ENCODE results near the gene SCAMP1. TPM values are rescaled to one million over a fixed set of nuclear protein-coding genes. Genes with fewer than 3 reads are reported as not detected.

SCAMP1 gene
- total RNA-seq, 2 experiments from 2014 or later: 13.6 to 14.8 TPM

DNA sequence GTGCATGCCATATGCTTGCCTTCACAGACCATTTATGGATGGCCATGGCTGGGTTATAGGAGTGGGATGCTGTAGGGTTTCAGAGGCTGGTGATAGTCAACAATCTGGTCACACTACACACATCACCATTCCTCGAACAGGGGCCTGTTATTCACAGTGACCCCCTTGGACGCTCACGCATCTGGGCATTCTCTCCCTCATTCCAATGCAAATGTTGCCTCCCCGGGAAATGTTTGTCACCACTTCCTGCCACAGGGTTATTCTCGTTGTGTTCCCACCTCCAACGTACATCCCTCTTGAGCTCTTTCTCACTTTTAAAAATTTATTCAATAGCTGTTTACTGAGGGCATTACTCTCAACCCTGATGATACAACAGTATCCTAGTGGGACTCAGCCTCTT is 135.4 kb downstream of the SCAMP1 start:
- ChIA-PET POLR2A (interaction anchor here (1.0 kb wide), 1 partner anchor 12 kb away, joined by 3 read pairs; no protein-coding TSS in a partner anchor), CTCF (interaction anchor here (1.1 kb wide), 1 partner anchor 529 kb away, joined by 3 read pairs; no protein-coding TSS in a partner anchor)
- Mint-ChIP-seq H3K36me3 (ENCODE audit: low read depth) (no peaks in the 10 kb centered on the region), H3K4me3 (no peak overlapping the region), H3K4me1 (ENCODE audit: low read depth) (no peaks in the 10 kb centered on the region), H3K27ac (no peak overlapping the region), H3K9me3 (no peaks in the 10 kb centered on the region), H3K27me3 (peaks cover 26% of the 10 kb centered on the region)
- TF ChIP-seq, protein P1, sequence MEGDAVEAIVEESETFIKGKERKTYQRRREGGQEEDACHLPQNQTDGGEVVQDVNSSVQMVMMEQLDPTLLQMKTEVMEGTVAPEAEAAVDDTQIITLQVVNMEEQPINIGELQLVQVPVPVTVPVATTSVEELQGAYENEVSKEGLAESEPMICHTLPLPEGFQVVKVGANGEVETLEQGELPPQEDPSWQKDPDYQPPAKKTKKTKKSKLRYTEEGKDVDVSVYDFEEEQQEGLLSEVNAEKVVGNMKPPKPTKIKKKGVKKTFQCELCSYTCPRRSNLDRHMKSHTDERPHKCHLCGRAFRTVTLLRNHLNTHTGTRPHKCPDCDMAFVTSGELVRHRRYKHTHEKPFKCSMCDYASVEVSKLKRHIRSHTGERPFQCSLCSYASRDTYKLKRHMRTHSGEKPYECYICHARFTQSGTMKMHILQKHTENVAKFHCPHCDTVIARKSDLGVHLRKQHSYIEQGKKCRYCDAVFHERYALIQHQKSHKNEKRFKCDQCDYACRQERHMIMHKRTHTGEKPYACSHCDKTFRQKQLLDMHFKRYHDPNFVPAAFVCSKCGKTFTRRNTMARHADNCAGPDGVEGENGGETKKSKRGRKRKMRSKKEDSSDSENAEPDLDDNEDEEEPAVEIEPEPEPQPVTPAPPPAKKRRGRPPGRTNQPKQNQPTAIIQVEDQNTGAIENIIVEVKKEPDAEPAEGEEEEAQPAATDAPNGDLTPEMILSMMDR (IDR thresholded peaks at IDR 0.05): no peak
- ATAC-seq (no peak), DNase-seq (no peak)
- intact Hi-C loops (cut with micrococcal nuclease): no loop called here

DNA sequence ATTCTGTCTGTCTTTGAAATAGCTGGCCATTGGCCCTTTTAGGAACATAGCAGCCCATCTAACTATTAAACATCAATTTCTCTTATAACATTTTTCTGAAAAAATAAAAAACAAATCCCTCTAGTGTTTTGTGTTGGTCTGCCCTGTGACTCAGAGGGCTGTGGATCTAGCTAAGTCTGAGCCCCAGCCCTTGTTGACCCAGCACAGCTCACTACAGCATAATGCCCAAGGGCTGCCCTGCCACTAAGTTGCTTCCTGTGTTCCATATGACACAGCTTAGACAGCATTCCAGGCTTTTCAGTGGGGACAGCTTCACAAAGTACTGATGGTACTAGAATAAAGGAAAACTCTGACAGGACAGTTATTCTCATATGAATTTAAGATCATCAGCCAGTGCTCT is 136.0 kb downstream of the SCAMP1 start:
- Mint-ChIP-seq H3K9me3 (no peaks in the 10 kb centered on the region), H3K27ac (no peak overlapping the region), H3K27me3 (peaks cover 29% of the 10 kb centered on the region), H3K4me1 (ENCODE audit: low read depth) (no peaks in the 10 kb centered on the region), H3K36me3 (ENCODE audit: low read depth) (no peaks in the 10 kb centered on the region), H3K4me3 (no peak overlapping the region)
- POLR2A ChIA-PET: interaction anchor here (1.0 kb wide), 1 partner anchor 11 kb away, joined by 3 read pairs; no protein-coding TSS in a partner anchor
- intact Hi-C loops (cut with micrococcal nuclease): no loop called here
- DNase-seq (no peak), ATAC-seq (no peak)
- CTCF ChIA-PET: no interaction called here
- TF ChIP-seq, protein P1 (IDR thresholded peaks at IDR 0.05): no peak

DNA sequence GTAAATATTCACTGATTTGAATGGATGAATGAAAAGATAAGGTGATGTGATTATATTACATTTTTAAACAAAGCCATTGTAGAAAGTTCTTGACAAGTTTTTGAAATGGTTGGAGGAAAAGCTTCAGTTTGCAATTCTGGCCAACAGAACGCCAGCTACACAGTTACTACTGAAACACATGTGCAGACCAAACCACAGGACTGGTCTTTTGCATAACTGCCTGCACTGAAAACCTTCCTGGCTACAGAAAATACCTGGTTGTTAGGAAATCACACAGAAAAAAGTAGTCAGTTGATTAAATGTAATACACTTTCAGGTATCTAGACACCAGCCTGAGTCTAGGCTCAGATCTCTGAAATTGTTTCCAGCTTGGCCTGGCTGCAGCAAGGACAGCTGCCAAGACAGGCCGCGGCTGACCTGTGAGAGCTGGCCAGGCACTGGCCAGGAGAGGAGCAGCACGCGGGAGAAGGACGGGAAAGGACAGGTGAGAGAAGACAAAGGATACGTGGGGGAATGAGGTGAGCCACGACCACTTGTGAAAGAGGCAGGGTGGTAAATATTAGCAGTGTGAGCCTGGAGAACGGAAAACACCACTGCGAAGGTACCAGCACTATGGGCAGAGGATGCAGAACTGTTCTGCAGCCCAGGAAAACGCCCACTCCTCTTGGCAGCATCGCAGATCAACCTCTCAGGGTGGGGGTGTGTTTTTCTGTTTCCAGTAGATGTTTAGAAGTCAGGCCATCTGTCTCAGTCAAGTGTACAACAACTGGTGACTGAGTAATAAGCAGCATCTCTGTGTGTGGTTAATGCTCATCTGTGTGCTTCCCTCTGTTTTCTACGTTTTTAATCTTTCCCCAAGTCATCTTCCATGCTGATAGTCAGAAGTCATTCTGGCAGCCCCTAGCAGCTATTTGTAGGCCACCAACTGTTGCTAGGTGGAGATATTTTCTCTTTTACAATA is 137.4 kb downstream of the SCAMP1 start:
- peaks cover 37% of the 10 kb centered on the region for H3K27me3 Mint-ChIP-seq
- no peak overlapping the region for H3K27ac Mint-ChIP-seq
- ATAC-seq (no peak), DNase-seq (no peak)
- TF ChIP-seq, protein P1 (IDR thresholded peaks at IDR 0.05): no peak
- H3K4me1 Mint-ChIP-seq (ENCODE audit: low read depth): no peaks in the 10 kb centered on the region
- CTCF ChIA-PET: no interaction called here
- no peaks in the 10 kb centered on the region for H3K36me3 Mint-ChIP-seq (ENCODE audit: low read depth)
- POLR2A ChIA-PET: no interaction called here
- intact Hi-C loops (cut with micrococcal nuclease): no loop called here
- H3K9me3 Mint-ChIP-seq: no peaks in the 10 kb centered on the region
- H3K4me3 Mint-ChIP-seq: no peak overlapping the region

DNA sequence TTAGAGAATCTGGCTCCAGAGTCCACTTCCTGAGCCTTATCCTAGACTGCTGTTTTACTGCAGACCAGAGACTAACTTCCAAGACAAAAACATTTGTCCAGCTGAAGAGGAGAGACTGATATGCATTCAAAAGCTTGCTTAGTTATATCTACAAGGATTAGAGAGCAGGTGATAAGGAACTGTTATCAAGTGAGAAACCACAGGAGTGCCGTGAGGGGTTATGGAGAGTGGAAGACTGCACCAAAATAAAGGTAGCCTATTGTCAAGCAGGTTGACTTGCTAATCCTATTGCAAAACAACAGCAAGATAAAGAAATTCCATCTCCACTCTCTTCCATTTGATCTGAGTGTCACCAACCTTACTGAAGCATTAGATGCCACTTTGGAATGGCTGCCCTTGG is 139.1 kb downstream of the SCAMP1 start:
- POLR2A ChIA-PET: no interaction called here
- DNase-seq: no peak
- intact Hi-C loops (cut with micrococcal nuclease): no loop called here
- H3K4me1 Mint-ChIP-seq (ENCODE audit: low read depth): no peaks in the 10 kb centered on the region
- CTCF ChIA-PET: no interaction called here
- peaks cover 37% of the 10 kb centered on the region for H3K27me3 Mint-ChIP-seq
- TF ChIP-seq, protein P1 (IDR thresholded peaks at IDR 0.05): no peak
- H3K9me3 Mint-ChIP-seq: no peaks in the 10 kb centered on the region
- no peak for ATAC-seq
- no peaks in the 10 kb centered on the region for H3K36me3 Mint-ChIP-seq (ENCODE audit: low read depth)
- H3K27ac Mint-ChIP-seq: no peak overlapping the region
- no peak overlapping the region for H3K4me3 Mint-ChIP-seq

DNA sequence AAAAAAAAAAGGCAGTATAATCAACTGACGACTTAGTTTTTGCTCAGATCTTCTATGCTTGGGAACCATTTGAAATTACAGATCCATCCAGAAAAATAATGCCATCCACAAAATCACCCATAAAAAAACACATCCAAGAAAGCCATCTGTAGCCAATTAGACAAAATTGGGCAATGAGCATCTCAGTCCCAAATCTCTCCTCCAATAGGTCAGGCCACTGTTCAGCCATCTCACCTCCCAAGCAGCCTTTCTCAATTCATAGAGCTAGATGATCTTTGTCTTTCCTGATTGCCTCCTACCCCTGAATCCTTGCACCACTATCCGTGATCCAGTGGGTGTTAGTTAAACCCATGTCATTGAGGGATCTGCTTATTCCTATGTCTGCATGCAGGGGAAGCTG is 139.6 kb downstream of the SCAMP1 start:
- peaks cover 38% of the 10 kb centered on the region for H3K27me3 Mint-ChIP-seq
- H3K4me3 Mint-ChIP-seq: no peak overlapping the region
- no peak for ATAC-seq
- DNase-seq: no peak
- CTCF ChIA-PET: no interaction called here
- no peaks in the 10 kb centered on the region for H3K4me1 Mint-ChIP-seq (ENCODE audit: low read depth)
- no peaks in the 10 kb centered on the region for H3K9me3 Mint-ChIP-seq
- no peaks in the 10 kb centered on the region for H3K36me3 Mint-ChIP-seq (ENCODE audit: low read depth)
- TF ChIP-seq, protein P1 (IDR thresholded peaks at IDR 0.05): no peak
- POLR2A ChIA-PET: no interaction called here
- H3K27ac Mint-ChIP-seq: no peak overlapping the region
- intact Hi-C loops (cut with micrococcal nuclease): no loop called here

All from activated CD8-positive, alpha-beta T cell treated with anti-CD3 and anti-CD28 coated beads for 36 hours (primary cell).